Hematopoietic multipotent progenitor cell treated with erythropoietin and hydrocortisone succinate and interleukin-3 and kit ligand, for 4 days (in vitro differentiated cells): Measurements from ENCODE around the gene CD58.

Experiments
- DNase-seq: peaks from one replicate; pipeline ENCODE4 v3.0.0-alpha.2; 2015

Gene CD58

GRCh38 chr1:116491700-116492357, 79.0 kb downstream of the CD58 start:
- no peak for DNase-seq

DNA sequence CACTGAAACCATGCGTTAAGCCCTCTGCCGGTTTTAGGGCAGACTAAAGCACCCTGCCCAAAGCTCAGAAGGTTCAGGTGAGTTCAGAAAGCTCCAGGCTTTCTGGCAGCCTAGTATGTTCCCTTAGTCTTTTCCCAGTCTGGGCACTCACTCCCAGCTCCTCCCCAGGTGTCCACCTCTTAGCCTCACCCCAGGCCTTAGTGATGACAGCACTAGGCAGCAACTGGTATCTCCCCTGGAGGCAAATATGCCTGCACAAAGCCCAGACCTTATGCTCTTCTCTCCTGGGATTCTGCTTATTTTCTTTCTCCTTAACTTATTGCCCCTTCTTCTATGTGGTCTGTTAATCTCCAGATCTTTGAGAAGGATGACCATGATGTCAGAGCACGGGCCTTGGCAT, 80.2 kb downstream of the CD58 start:
- no peak for DNase-seq

DNA sequence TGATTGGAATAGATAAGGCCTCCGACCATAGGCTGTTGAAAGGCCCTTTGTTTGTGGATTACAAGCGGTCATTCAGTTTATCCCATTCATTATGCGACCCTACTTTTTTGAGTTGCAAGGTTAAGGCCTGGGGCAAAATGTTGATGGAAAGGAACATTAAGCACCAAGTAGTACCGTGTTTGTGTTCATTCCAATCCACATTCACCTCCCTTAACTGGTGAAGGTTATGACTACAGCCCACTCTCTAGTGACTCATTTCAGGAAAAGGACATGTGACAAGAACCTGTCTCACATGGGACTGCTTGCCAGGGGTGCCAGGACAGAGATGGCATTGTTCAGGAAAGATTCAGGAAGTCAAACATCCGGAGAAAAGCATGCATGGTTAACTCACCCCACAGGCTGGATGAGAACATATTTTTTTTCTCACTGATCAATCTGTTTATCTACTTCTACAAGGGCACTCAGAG, 81.6 kb downstream of the CD58 start:
- DNase-seq: no peak

DNA sequence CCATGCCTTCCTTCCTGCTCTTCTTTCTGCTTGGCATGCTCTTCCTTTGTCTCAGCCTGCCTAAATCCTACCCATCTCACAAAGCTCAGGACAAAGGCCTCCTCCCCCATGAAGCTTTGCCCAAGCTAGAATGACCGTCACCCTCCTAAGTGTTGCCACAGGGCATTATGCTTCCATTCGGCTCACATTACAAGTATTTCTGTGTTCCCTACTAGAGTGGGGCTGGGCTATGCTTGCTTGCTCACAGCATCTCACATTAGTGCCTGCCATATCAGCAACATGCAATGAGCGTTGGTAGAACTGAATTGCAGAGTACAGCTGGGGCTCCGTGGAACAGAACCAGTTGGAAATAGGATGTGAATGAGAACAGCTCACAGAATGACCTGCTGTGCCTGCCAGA, 82.8 kb downstream of the CD58 start:
- no peak for DNase-seq

GRCh38 chr1:116487583-116487982, 83.2 kb downstream of the CD58 start:
- no peak for DNase-seq

DNA sequence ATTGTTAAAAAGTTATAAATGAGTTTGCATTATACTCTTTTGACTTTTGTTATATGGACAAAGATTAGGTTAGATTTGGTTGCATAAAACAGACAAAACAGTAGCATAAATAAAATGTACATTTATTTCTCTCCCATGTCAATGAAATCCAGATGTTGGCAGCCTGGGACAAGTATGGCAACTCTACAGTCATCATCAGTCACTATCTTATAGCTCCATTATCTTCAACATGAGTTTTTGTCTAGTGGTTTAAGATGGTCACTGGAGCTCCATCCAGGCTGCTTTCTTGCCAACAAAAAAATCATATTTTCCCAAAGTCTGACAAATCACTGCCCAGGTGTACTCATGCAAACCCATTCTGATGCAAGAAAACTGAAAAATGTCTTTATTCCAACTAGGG, 83.8 kb downstream of the CD58 start:
- DNase-seq: no peak

DNA sequence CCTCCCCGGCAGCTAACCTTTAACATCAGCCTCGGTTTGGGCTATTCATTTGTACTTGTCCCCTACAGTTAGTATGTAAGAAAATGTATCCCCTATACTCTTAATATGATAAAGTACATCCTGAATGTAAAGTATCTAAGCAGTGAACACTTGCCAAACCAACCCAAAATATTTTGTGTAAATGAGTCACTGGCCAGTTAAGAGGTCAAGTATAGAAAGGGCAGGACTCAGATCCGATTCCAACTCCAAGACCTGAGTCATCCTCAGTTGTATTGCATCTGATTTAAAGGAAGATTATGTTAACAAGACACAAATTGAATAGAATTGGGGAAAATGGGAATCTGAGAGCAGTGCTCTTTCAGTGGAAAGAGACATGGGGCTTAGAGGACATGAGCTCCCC, 84.4 kb downstream of the CD58 start:
- DNase-seq: no peak

DNA sequence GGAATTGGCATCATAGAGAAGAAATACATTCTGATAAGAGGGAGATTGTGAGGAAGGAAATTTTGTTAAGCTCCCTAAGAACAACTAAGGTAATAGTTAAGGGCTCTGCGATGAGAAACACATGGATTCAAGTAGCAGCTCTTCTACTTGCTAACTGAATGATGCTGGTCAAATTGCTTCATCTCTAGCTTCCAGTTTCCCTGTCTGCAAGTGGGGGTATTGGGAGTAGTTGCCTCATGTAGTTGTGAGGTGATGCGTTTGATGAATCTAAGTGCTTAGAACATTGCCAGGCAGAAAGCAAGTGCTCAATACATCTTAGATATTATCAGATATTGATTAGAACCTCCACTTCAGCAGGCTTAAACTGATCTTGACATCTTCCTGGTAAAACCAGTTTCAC, 84.8 kb downstream of the CD58 start:
- no peak for DNase-seq

GRCh38 chr1:116485071-116485735, 85.6 kb downstream of the CD58 start:
- DNase-seq: peak; percentile 92

- peak; percentile 68 for DNase-seq
These were observed 87.1 kb downstream of the CD58 start for GRCh38 chr1:116483481-116484309.

GRCh38 chr1:116482490-116482889, 88.3 kb downstream of the CD58 start:
- DNase-seq: no peak

DNA sequence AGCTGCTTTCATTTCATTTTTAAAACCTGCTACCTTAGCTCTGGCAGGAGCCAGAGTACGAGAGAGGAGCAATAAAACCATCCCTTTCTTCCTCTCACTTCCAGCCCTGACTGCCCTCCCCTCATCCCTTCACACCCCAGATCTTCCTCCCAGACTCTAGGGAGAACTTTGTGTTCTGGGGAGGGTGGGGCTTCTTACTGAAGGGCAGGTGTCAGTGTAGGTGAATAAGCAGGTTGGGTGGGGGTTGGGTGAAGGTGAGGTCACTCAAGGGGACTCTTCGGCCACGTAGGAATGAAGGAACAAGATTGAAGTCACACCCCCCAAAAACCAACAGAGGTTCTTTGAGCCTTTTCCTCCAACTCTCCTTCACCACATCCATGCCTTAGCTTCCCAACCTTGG, 88.9 kb downstream of the CD58 start:
- no peak for DNase-seq

DNA sequence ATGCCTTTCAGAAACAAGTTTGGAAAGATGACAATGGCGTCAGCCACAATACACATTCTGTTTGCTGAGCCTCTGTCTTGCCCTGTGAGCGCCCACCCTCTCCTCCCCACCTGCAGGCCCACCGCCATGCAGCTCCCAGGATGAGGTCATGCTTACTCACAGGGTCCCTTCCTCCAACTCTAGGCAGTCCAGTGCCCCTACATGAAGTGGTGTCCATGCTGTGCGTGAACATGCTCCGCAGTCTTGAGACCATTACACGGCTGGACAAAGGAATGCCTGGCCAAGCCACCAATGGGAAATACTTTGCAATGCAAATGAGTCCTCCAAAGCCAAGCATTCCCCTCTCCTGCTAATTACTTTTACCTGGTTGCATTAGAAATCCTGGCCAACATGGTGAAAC, 92.2 kb downstream of the CD58 start:
- DNase-seq: no peak

- no peak for DNase-seq
These were observed 93.4 kb downstream of the CD58 start for GRCh38 chr1:116477429-116477828.

GRCh38 chr1:116476321-116476720, 94.5 kb downstream of the CD58 start:
- peak; percentile 56 for DNase-seq

GRCh38 chr1:116475850-116476218, 95.0 kb downstream of the CD58 start:
- DNase-seq: no peak

DNA sequence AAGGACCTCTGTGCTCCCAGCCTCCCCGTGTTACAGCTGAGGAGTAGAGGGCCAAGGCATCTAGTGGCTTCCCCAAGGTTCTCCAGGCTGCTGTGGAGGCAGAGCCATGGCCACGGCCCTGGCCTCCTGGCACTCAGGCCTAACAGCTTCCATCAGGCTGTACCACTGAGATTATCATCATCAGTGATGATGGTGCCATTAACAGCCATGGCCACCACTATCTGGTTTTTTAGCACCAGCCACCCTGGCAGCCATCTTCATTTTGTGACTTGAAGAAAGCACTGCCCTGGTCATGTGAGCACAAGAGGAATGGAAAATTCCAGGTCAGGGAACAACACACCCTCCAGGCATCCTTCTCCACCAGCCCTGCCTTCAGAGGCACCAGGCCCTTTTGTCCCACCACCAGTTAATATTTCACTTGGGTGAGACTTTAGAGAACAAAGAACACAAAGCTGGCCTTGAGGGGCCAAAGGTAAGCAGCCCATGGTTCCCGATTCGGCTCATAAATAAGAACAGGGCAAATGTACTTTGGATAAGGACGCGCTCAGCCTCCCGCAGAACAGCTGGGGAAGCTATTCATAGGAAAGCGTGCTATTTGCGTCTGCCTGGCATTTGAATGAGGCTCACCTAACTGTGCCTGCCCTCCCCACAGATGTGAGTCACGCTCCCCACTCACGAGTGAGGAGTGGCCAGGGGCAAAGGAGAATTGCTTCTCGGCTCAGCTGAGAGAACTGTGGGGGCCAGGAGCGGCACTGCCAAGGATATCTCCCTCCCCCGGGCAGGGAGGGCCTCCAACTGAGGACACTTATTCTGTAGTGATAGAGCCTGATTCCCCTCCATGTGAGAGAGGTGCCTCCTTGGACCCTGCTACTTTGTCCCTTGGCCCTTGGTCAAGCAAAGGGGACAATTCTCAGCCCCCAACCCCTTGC, 95.6 kb downstream of the CD58 start:
- DNase-seq: no peak

GRCh38 chr1:116472431-116472961, 98.3 kb downstream of the CD58 start:
- no peak for DNase-seq

DNA sequence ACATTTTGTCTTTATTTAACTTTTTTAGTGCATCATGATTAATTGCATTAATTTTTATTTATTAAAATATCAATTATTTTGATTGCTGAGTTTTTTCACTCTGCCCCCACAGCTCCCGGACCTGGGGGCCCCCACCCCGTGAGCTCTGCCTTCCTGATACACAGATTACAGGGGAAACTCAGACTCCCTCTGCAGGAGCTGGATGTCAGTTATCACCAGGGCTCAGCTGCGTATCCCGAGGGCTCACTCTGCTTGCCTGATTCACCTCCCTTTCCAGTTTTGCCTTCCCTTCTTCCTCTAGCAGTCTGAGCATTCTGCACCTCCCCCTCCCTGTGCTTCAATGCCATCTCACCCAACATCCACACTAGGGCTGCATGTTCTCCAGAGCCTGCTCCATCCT, 99.6 kb downstream of the CD58 start:
- no peak for DNase-seq

DNA sequence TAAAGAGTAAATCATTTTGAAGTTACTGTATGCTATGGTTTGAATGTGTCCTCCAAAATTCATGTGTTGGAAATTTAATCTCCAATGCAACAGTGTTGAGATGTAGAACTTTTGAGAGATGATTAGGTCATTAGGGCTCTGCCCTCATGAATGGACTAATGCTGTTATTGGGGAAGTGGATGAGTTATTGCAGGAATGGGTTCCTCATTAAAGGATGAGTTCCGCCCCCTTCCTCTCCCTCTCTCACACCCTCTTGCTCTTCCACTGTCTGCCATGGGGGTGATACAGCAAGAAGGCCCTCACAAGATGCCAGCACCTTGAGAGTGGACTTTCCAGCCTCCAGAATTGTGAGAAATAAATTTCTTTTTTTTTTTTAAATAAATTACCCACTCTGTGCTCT, 100.2 kb downstream of the CD58 start:
- no peak for DNase-seq

DNA sequence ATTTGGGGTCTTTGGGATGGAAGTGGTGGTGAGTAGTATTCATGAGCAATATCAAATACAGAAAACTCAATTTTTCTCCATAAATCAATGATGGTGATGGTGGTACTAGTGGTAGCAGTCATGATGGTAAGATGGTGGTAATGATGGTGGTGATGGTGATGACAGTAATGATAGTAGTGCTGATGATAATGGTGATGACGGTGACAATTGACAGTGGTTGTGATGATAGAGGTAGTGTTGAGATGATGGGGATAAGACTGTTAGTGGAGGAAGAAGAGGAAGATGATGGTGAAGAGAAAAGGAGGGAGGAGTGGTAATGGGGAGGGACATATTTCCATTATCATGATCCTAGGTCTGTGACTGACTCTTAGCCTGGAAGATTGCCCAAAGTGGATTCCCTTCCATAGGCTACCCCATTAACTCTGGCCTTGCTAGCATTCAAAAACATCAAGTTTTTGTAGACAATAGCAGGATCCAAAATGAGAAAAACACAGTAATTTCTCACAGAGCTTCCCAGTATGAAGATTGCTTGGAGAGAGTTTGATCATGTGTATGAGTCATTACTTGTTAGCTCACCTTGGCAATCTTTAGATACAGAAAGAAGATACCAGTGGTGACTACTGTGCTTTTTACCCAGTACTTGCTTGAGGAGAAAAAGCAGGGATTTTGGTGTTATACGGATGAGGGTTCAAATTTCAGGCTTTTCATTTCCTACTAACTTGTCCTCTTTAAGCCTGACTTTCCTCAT, 103.8 kb downstream of the CD58 start:
- no peak for DNase-seq
